Measurements from ENCODE around the gene RILP.
"Not testable (repeated sequence)": the region's sequence is repeated elsewhere in the genome, so short reads cannot be mapped to it uniquely, and the experiment has no call there.

RILP gene

DNA sequence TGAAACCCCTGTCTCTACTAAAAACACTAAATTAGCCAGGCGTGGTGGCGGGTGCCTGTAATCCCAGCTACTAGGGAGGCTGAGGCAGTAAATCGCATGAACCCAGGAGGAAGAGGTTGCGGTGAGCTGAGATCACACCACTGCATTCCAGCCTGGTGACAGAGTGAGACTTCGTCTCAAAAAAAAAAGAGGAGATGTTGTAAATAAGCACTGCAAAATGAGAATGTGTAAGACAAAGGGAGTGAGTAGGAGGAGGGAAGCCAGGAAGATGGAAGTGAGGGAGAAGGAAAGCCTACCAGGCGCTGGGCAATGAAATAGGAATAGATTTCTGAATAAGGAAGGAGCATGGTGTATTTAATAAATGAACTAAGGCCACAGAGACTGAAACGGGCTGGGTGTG, 43.7 kb upstream of the RILP start:
- no peak for TF ChIP-seq SNAI2 (CRISPR knock-in tag; IDR thresholded peaks at IDR 0.05)
- TF ChIP-seq ZC3H10 (CRISPR knock-in tag; IDR thresholded peaks at IDR 0.05), result no peak
- TF ChIP-seq TOX (CRISPR knock-in tag; IDR thresholded peaks at IDR 0.05; ENCODE audit: borderline replicate concordance), result no peak
- TF ChIP-seq BACH2 (CRISPR knock-in tag; IDR thresholded peaks at IDR 0.05; ENCODE audit: borderline replicate concordance), result no peak
- no peak for TF ChIP-seq OSR1 (CRISPR knock-in tag; IDR thresholded peaks at IDR 0.05)
- no peak for TF ChIP-seq ZFP3 (CRISPR knock-in tag; IDR thresholded peaks at IDR 0.05)
- TF ChIP-seq ZNF70 (CRISPR knock-in tag; IDR thresholded peaks at IDR 0.05), result no peak
- no peak for TF ChIP-seq ZFP30 (CRISPR knock-in tag; IDR thresholded peaks at IDR 0.05)
- TF ChIP-seq RARB (CRISPR knock-in tag; IDR thresholded peaks at IDR 0.05), result no peak
- TF ChIP-seq ISL1 (CRISPR knock-in tag; IDR thresholded peaks at IDR 0.05), result no peak
- TF ChIP-seq, protein P1, sequence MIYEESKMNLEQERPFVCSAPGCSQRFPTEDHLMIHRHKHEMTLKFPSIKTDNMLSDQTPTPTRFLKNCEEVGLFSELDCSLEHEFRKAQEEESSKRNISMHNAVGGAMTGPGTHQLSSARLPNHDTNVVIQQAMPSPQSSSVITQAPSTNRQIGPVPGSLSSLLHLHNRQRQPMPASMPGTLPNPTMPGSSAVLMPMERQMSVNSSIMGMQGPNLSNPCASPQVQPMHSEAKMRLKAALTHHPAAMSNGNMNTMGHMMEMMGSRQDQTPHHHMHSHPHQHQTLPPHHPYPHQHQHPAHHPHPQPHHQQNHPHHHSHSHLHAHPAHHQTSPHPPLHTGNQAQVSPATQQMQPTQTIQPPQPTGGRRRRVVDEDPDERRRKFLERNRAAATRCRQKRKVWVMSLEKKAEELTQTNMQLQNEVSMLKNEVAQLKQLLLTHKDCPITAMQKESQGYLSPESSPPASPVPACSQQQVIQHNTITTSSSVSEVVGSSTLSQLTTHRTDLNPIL (CRISPR knock-in tag; IDR thresholded peaks at IDR 0.05; ENCODE audit: low read depth), result no peak
- TF ChIP-seq ZNF565 (CRISPR knock-in tag; conservative IDR thresholded peaks at IDR 0.05; ENCODE audit: low read depth), result no peak
- no peak for TF ChIP-seq ARNTL (CRISPR knock-in tag; IDR thresholded peaks at IDR 0.05; ENCODE audit: borderline replicate concordance, low read depth)
- TF ChIP-seq, protein P2, sequence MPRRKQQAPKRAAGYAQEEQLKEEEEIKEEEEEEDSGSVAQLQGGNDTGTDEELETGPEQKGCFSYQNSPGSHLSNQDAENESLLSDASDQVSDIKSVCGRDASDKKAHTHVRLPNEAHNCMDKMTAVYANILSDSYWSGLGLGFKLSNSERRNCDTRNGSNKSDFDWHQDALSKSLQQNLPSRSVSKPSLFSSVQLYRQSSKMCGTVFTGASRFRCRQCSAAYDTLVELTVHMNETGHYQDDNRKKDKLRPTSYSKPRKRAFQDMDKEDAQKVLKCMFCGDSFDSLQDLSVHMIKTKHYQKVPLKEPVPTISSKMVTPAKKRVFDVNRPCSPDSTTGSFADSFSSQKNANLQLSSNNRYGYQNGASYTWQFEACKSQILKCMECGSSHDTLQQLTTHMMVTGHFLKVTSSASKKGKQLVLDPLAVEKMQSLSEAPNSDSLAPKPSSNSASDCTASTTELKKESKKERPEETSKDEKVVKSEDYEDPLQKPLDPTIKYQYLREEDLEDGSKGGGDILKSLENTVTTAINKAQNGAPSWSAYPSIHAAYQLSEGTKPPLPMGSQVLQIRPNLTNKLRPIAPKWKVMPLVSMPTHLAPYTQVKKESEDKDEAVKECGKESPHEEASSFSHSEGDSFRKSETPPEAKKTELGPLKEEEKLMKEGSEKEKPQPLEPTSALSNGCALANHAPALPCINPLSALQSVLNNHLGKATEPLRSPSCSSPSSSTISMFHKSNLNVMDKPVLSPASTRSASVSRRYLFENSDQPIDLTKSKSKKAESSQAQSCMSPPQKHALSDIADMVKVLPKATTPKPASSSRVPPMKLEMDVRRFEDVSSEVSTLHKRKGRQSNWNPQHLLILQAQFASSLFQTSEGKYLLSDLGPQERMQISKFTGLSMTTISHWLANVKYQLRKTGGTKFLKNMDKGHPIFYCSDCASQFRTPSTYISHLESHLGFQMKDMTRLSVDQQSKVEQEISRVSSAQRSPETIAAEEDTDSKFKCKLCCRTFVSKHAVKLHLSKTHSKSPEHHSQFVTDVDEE (CRISPR knock-in tag; IDR thresholded peaks at IDR 0.05), result no peak
- TF ChIP-seq GLIS3 (CRISPR knock-in tag; IDR thresholded peaks at IDR 0.05), result no peak
- TF ChIP-seq TCF4 (CRISPR knock-in tag; IDR thresholded peaks at IDR 0.05; ENCODE audit: borderline replicate concordance), result no peak
- TF ChIP-seq, protein P3, sequence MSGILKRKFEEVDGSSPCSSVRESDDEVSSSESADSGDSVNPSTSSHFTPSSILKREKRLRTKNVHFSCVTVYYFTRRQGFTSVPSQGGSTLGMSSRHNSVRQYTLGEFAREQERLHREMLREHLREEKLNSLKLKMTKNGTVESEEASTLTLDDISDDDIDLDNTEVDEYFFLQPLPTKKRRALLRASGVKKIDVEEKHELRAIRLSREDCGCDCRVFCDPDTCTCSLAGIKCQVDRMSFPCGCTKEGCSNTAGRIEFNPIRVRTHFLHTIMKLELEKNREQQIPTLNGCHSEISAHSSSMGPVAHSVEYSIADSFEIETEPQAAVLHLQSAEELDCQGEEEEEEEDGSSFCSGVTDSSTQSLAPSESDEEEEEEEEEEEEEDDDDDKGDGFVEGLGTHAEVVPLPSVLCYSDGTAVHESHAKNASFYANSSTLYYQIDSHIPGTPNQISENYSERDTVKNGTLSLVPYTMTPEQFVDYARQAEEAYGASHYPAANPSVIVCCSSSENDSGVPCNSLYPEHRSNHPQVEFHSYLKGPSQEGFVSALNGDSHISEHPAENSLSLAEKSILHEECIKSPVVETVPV (CRISPR knock-in tag; IDR thresholded peaks at IDR 0.05), result no peak
- no peak for TF ChIP-seq ESRRG (CRISPR knock-in tag; IDR thresholded peaks at IDR 0.05)
- no peak for TF ChIP-seq PPARA (CRISPR knock-in tag; IDR thresholded peaks at IDR 0.05; ENCODE audit: borderline replicate concordance)
- TF ChIP-seq, protein P4, sequence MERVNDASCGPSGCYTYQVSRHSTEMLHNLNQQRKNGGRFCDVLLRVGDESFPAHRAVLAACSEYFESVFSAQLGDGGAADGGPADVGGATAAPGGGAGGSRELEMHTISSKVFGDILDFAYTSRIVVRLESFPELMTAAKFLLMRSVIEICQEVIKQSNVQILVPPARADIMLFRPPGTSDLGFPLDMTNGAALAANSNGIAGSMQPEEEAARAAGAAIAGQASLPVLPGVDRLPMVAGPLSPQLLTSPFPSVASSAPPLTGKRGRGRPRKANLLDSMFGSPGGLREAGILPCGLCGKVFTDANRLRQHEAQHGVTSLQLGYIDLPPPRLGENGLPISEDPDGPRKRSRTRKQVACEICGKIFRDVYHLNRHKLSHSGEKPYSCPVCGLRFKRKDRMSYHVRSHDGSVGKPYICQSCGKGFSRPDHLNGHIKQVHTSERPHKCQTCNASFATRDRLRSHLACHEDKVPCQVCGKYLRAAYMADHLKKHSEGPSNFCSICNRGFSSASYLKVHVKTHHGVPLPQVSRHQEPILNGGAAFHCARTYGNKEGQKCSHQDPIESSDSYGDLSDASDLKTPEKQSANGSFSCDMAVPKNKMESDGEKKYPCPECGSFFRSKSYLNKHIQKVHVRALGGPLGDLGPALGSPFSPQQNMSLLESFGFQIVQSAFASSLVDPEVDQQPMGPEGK (CRISPR knock-in tag; IDR thresholded peaks at IDR 0.05; ENCODE audit: borderline replicate concordance), result no peak
- ATAC-seq, result no peak

DNA sequence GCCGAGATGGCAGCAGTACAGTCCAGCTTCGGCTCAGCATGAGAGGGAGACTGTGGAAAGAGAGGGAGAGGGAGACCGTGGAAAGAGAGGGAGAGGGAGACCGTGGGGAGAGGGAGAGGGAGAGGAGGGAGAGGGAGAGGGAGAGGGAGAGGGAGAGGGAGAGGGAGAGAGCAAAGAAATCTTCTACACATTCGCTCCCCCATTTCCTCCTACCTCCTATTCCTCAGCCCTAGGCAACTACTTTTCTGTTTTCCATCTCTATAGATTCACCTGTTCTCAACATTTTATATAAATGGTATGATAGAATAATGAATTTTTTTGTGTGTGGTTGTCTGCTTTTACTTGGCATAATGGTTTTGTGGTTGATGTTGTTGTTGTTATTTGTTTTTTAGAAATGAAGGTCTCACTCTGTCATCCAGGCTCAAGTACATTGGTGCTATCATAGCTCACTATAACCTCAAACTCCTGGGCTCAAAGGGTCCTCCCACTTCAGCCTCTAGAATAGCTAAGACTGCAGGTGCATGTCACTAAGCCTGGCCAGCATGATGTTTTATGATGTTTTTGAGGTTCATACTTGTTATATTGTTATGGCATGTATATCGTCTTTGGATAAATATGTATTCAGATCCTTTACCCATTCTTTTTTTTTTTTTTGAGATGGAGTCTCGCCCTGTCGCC, 41.0 kb upstream of the RILP start:
- TF ChIP-seq ZFP3 (CRISPR knock-in tag; IDR thresholded peaks at IDR 0.05), result no peak
- TF ChIP-seq ARNTL (CRISPR knock-in tag; IDR thresholded peaks at IDR 0.05; ENCODE audit: borderline replicate concordance, low read depth), result no peak
- TF ChIP-seq, protein P4 (CRISPR knock-in tag; IDR thresholded peaks at IDR 0.05; ENCODE audit: borderline replicate concordance), result no peak
- TF ChIP-seq ZFP30 (CRISPR knock-in tag; IDR thresholded peaks at IDR 0.05), result no peak
- no peak for TF ChIP-seq OSR1 (CRISPR knock-in tag; IDR thresholded peaks at IDR 0.05)
- no peak for TF ChIP-seq RARB (CRISPR knock-in tag; IDR thresholded peaks at IDR 0.05)
- no peak for TF ChIP-seq CSDC2 (CRISPR knock-in tag; IDR thresholded peaks at IDR 0.05)
- no peak for TF ChIP-seq ZNF70 (CRISPR knock-in tag; IDR thresholded peaks at IDR 0.05)
- no peak for TF ChIP-seq PPARA (CRISPR knock-in tag; IDR thresholded peaks at IDR 0.05; ENCODE audit: borderline replicate concordance)
- TF ChIP-seq BACH2 (CRISPR knock-in tag; IDR thresholded peaks at IDR 0.05; ENCODE audit: borderline replicate concordance), result no peak
- TF ChIP-seq ZNF8 (CRISPR knock-in tag; IDR thresholded peaks at IDR 0.05), result no peak
- TF ChIP-seq TCF4 (CRISPR knock-in tag; IDR thresholded peaks at IDR 0.05; ENCODE audit: borderline replicate concordance), result no peak
- TF ChIP-seq, protein P2 (CRISPR knock-in tag; IDR thresholded peaks at IDR 0.05), result no peak
- no peak for TF ChIP-seq SNAI2 (CRISPR knock-in tag; IDR thresholded peaks at IDR 0.05)
- TF ChIP-seq, protein P3 (CRISPR knock-in tag; IDR thresholded peaks at IDR 0.05), result no peak
- no peak for ATAC-seq

DNA sequence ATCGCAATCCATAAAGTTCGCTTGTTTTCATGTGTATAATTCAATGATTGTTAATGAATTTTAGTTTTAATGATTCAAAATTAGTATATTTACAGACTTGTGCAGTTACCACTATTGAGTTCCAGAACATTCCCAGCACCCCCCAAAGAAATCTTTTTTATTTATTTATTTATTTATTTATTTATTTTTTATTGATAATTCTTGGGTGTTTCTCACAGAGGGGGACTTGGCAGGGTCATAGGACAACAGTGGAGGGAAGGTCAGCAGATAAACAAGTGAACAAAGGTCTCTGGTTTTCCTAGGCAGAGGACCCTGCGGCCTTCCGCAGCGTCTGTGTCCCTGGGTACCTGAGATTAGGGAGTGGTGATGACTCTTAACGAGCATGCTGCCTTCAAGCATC, 38.7 kb upstream of the RILP start:
- not testable (repeated sequence) for ATAC-seq

Measured in SK-N-SH treated with all-trans-retinoic acid at 6 μM for 48 hours (cell line).